Activated CD4-positive, alpha-beta memory T cell treated with anti-CD3 and anti-CD28 coated beads for 36 hours (primary cell): ENCODE results near the gene SLC25A36. TPM values are rescaled to one million over a fixed set of nuclear protein-coding genes. Genes with fewer than 3 reads are reported as not detected.

Experiments
- CTCF ChIA-PET: fragments of 350-600 bp; sonication (Branson Sonifier 250); formaldehyde crosslinking; loops from one replicate; lab custom pipeline; 2021; ENCODE audit warnings: antibody characterized with exemption, inconsistent platforms; lab: Charles Lee
- POLR2A ChIA-PET: fragments of 350-600 bp; sonication (Branson Sonifier 250); formaldehyde crosslinking; loops from one replicate; lab custom pipeline; 2021; ENCODE audit warnings: antibody characterized with exemption; lab: Charles Lee
- DNase-seq: peaks from one replicate; pipeline ENCODE4 v3.0.0-alpha.2; 2020
- H3K27ac Mint-ChIP-seq: one replicate; pipeline ENCODE4 v1.8.0; 2021; ENCODE audit warnings: mixed read lengths
- H3K27me3 Mint-ChIP-seq: one replicate; pipeline ENCODE4 v1.8.0; 2021; ENCODE audit warnings: mixed read lengths
- H3K36me3 Mint-ChIP-seq: one replicate; pipeline ENCODE4 v1.8.0; 2021; ENCODE audit warnings: mixed read lengths
- H3K4me1 Mint-ChIP-seq: one replicate; pipeline ENCODE4 v1.8.0; 2021; ENCODE audit warnings: low read depth, mixed read lengths
- H3K4me3 Mint-ChIP-seq: one replicate; pipeline ENCODE4 v1.8.0; 2021; ENCODE audit warnings: mild to moderate bottlenecking, mixed read lengths
- H3K9me3 Mint-ChIP-seq: one replicate; pipeline ENCODE4 v1.8.0; 2021; ENCODE audit warnings: mixed read lengths
- intact Hi-C: fragments of 100-400 bp; cut with micrococcal nuclease; formaldehyde crosslinking; loops from one replicate; pipeline ENCODE4 v1.15.1; 2023
- total RNA-seq, 2 experiments: library from RNA; stranded (reverse); gene quantifications; one replicate each; pipeline ENCODE4 v1.2.3, GENCODE V29; 2021

The SLC25A36 gene
- total RNA-seq, 2 experiments from 2014 or later = 44.7 to 56.5 TPM

- ChIA-PET POLR2A (no interaction called here), CTCF (no interaction called here)
- Mint-ChIP-seq H3K27ac (no peak overlapping the region), H3K27me3 (peaks cover 14% of the 10 kb centered on the region), H3K9me3 (no peaks in the 10 kb centered on the region), H3K4me1 (no peaks in the 10 kb centered on the region), H3K4me3 (no peak overlapping the region), H3K36me3 (no peaks in the 10 kb centered on the region)
- DNase-seq = no peak
- intact Hi-C loops = no loop called here
Measured at GRCh38 chr3:140913728-140914127, 27.9 kb upstream of the SLC25A36 start.

GRCh38 chr3:140914384-140914945 is 27.2 kb upstream of the SLC25A36 start:
- H3K36me3 Mint-ChIP-seq = no peaks in the 10 kb centered on the region
- no peak overlapping the region for H3K27ac Mint-ChIP-seq
- no peak for DNase-seq
- POLR2A ChIA-PET = no interaction called here
- CTCF ChIA-PET = no interaction called here
- H3K4me3 Mint-ChIP-seq = no peak overlapping the region
- no peaks in the 10 kb centered on the region for H3K4me1 Mint-ChIP-seq
- peaks cover 17% of the 10 kb centered on the region for H3K27me3 Mint-ChIP-seq
- intact Hi-C loops = no loop called here
- H3K9me3 Mint-ChIP-seq = no peaks in the 10 kb centered on the region

GRCh38 chr3:140916603-140917002 is 25.0 kb upstream of the SLC25A36 start:
- ChIA-PET CTCF (interaction anchor here (1.2 kb wide), 1 partner anchor 10 kb away, joined by 4 read pairs; no protein-coding TSS in a partner anchor), POLR2A (no interaction called here)
- no peak overlapping the region for H3K27ac Mint-ChIP-seq
- H3K4me3 Mint-ChIP-seq = no peak overlapping the region
- intact Hi-C loops = no loop called here
- H3K27me3 Mint-ChIP-seq = peaks cover 19% of the 10 kb centered on the region
- DNase-seq = no peak
- H3K9me3 Mint-ChIP-seq = no peaks in the 10 kb centered on the region
- no peaks in the 10 kb centered on the region for H3K4me1 Mint-ChIP-seq
- H3K36me3 Mint-ChIP-seq = no peaks in the 10 kb centered on the region

- Mint-ChIP-seq H3K27ac (no peak overlapping the region), H3K9me3 (no peaks in the 10 kb centered on the region), H3K4me3 (no peak overlapping the region), H3K4me1 (no peaks in the 10 kb centered on the region), H3K36me3 (no peaks in the 10 kb centered on the region), H3K27me3 (peaks cover 19% of the 10 kb centered on the region)
- ChIA-PET CTCF (interaction anchor here (1.2 kb wide), 1 partner anchor 11 kb away, joined by 4 read pairs; no protein-coding TSS in a partner anchor), POLR2A (no interaction called here)
- no peak for DNase-seq
- intact Hi-C loops = no loop called here
Measured at GRCh38 chr3:140917772-140918171, 23.9 kb upstream of the SLC25A36 start.

DNA sequence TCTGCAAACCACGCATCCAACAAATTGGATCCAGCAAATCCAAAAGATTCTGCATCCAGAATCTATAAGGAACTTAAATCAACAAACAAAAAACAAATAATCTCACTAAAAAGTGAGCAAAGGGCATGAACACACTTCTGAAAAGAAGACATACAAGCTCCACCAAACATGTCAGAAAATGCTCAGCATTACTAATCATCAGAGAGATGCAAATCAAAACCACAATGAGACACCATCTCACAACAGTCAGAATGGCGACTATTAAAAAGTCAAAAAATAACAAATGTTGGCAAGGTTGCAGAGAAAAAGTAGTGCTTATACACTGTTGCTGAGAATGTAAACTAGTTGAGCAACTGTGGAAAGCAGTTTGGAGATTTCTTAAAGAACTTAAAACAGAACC is 21.6 kb upstream of the SLC25A36 start:
- CTCF ChIA-PET = no interaction called here

GRCh38 chr3:140922634-140923033 is 19.0 kb upstream of the SLC25A36 start:
- Mint-ChIP-seq H3K4me1 (no peaks in the 10 kb centered on the region), H3K36me3 (no peaks in the 10 kb centered on the region), H3K27ac (no peak overlapping the region), H3K27me3 (peaks cover 12% of the 10 kb centered on the region), H3K9me3 (no peaks in the 10 kb centered on the region), H3K4me3 (no peak overlapping the region)
- CTCF ChIA-PET = interaction anchor here (0.7 kb wide), 2 partner anchors 180 to 183 kb away, joined by 3 to 5 read pairs; no protein-coding TSS in a partner anchor
- no peak for DNase-seq
- intact Hi-C loops = no loop called here
- POLR2A ChIA-PET = no interaction called here

More for the DNA sequence above, 21.6 kb upstream of the SLC25A36 start:
- Mint-ChIP-seq H3K4me1 (no peaks in the 10 kb centered on the region), H3K36me3 (no peaks in the 10 kb centered on the region), H3K27ac (no peak overlapping the region), H3K9me3 (no peaks in the 10 kb centered on the region), H3K27me3 (peaks cover 16% of the 10 kb centered on the region), H3K4me3 (no peak overlapping the region)
- POLR2A ChIA-PET = no interaction called here
- no peak for DNase-seq
- intact Hi-C loops = no loop called here

GRCh38 chr3:140924097-140924873 is 17.4 kb upstream of the SLC25A36 start:
- Mint-ChIP-seq H3K9me3 (no peaks in the 10 kb centered on the region), H3K4me3 (no peak overlapping the region), H3K36me3 (no peaks in the 10 kb centered on the region), H3K27ac (no peak overlapping the region), H3K4me1 (no peaks in the 10 kb centered on the region), H3K27me3 (peaks cover 6% of the 10 kb centered on the region)
- DNase-seq = no peak
- intact Hi-C loops = no loop called here
- ChIA-PET POLR2A (interaction anchor here (0.5 kb wide), 1 partner anchor 123 kb away, joined by 3 read pairs; no protein-coding TSS in a partner anchor), CTCF (no interaction called here)

GRCh38 chr3:140927279-140928069 is 14.2 kb upstream of the SLC25A36 start:
- POLR2A ChIA-PET = no interaction called here
- peaks cover 3% of the 10 kb centered on the region for H3K4me1 Mint-ChIP-seq
- intact Hi-C loops = no loop called here
- H3K27me3 Mint-ChIP-seq = peaks cover 20% of the 10 kb centered on the region
- H3K4me3 Mint-ChIP-seq = no peak overlapping the region
- DNase-seq = no peak
- no peaks in the 10 kb centered on the region for H3K9me3 Mint-ChIP-seq
- CTCF ChIA-PET = no interaction called here
- H3K27ac Mint-ChIP-seq = no peak overlapping the region
- no peaks in the 10 kb centered on the region for H3K36me3 Mint-ChIP-seq

- intact Hi-C loops = no loop called here
Measured at GRCh38 chr3:140929446-140929845, 12.2 kb upstream of the SLC25A36 start.

GRCh38 chr3:140931016-140931454 is 10.6 kb upstream of the SLC25A36 start:
- Mint-ChIP-seq H3K4me1 (peaks cover 3% of the 10 kb centered on the region), H3K36me3 (peaks cover 2% of the 10 kb centered on the region), H3K9me3 (no peaks in the 10 kb centered on the region), H3K27ac (no peak overlapping the region), H3K4me3 (no peak overlapping the region), H3K27me3 (peaks cover 23% of the 10 kb centered on the region)
- DNase-seq = no peak
- intact Hi-C loops = no loop called here
- ChIA-PET CTCF (no interaction called here), POLR2A (no interaction called here)

More at GRCh38 chr3:140929446-140929845, 12.2 kb upstream of the SLC25A36 start:
- DNase-seq = no peak
- no peak overlapping the region for H3K4me3 Mint-ChIP-seq
- H3K27me3 Mint-ChIP-seq = peaks cover 20% of the 10 kb centered on the region
- no peaks in the 10 kb centered on the region for H3K9me3 Mint-ChIP-seq
- ChIA-PET CTCF (interaction anchor here (0.9 kb wide), 1 partner anchor 13 kb away, joined by 3 read pairs; no protein-coding TSS in a partner anchor), POLR2A (no interaction called here)
- H3K36me3 Mint-ChIP-seq = no peaks in the 10 kb centered on the region
- no peak overlapping the region for H3K27ac Mint-ChIP-seq
- peaks cover 3% of the 10 kb centered on the region for H3K4me1 Mint-ChIP-seq

- CTCF ChIA-PET = interaction anchor here (1.0 kb wide), 1 partner anchor 174 kb away, joined by 3 read pairs; no protein-coding TSS in a partner anchor
- POLR2A ChIA-PET = no interaction called here
- peaks cover 2% of the 10 kb centered on the region for H3K36me3 Mint-ChIP-seq
Measured at GRCh38 chr3:140931801-140932200, 9.8 kb upstream of the SLC25A36 start.

DNA sequence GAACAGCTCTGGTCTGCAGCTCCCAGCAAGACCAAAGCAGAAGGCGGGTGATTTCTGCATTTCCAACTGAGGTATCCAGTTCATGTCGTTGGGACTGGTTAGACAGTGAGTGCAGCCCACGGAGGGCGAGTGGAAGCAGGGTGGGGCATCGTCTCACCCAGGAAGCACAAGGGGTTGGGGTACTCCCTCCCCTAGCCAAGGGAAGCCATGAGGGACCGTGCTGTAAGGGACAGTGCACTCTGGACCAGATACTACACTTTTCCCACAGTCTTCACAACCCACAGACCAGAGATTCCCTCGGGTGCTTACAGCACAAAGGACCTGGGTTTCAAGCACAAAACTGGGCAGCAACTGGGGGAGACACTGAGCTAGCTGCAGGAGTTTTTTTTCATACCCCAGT is 8.5 kb upstream of the SLC25A36 start:
- Mint-ChIP-seq H3K4me3 (no peak overlapping the region), H3K36me3 (peaks cover 2% of the 10 kb centered on the region), H3K27me3 (peaks cover 23% of the 10 kb centered on the region), H3K27ac (no peak overlapping the region), H3K4me1 (peaks cover 3% of the 10 kb centered on the region), H3K9me3 (no peaks in the 10 kb centered on the region)
- no peak for DNase-seq
- intact Hi-C loops = no loop called here
- POLR2A ChIA-PET = no interaction called here
- CTCF ChIA-PET = no interaction called here

More at GRCh38 chr3:140931801-140932200, 9.8 kb upstream of the SLC25A36 start:
- no peak for DNase-seq
- intact Hi-C loops = no loop called here
- peaks cover 3% of the 10 kb centered on the region for H3K4me1 Mint-ChIP-seq
- peaks cover 23% of the 10 kb centered on the region for H3K27me3 Mint-ChIP-seq
- no peak overlapping the region for H3K27ac Mint-ChIP-seq
- no peaks in the 10 kb centered on the region for H3K9me3 Mint-ChIP-seq
- no peak overlapping the region for H3K4me3 Mint-ChIP-seq
